GM12873 (cell line): ENCODE data around the gene SPATA4.

Source experiments
- CTCF ChIP-seq: IDR thresholded peaks from 2 replicates; pipeline ENCODE4 v1.5.1; 2012; ENCODE audit warnings: low read depth, mild to moderate bottlenecking, moderate library complexity, low read length, control low read depth; ENCODE audit not compliant: insufficient read depth; ENCODE audit errors: missing control alignments

SPATA4 gene

DNA sequence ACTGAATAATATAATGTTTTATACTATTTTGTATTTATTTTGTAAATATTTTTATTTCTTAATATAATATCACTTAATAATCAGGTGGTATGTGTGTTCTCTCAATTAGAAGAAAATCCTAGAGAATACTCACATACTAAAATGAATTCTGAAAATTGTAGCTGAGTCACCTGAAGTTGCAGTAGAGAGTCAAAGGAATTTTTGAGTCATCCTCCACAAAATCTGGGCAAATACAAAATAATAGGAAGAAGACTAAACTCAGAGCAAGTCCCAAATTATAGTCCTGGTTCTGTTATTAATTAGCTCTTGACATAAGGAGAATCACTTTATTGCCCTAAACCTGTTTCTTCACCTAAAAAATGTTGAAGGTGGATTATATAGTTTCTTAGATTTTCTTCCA is 57.8 kb downstream of the SPATA4 start:
- no peak for TF ChIP-seq CTCF

- TF ChIP-seq CTCF = no peak
Measured at GRCh38 chr4:176134670-176135069, 60.7 kb downstream of the SPATA4 start.
